Transverse colon (tissue), 4 donors: ENCODE results near the gene DENND1A.

ENCODE experiments used
- CTCF ChIP-seq, 5 experiments: fragments of 200-600 bp in 3 of 5; fragments of 450-650 bp in 2 of 5; sonication (generic) in 3 of 5; IDR thresholded peaks; 1 replicate in 2 of 5; 2 replicates in 3 of 5; pipeline ENCODE4 v1.5.1; 2016 to 2017; ENCODE audit warnings: antibody characterized with exemption in 5 of 5, inconsistent platforms in 3 of 5, mild to moderate bottlenecking in 2 of 5, moderate library complexity in 1 of 5
- POLR2AphosphoS5 ChIP-seq, 3 donors: sonication (generic); formaldehyde crosslinking; IDR thresholded peaks; one replicate each; pipeline ENCODE4 v1.6.1; 2016; ENCODE audit warnings: antibody characterized with exemption in 3 of 3

GRCh38 chr9:123359106-123359505 lies 570.8 kb downstream of the DENND1A start:
- TF ChIP-seq POLR2AphosphoS5 (IDR thresholded peaks at IDR 0.05) (no peak), CTCF (IDR thresholded peaks at IDR 0.05) (no peak)
